Activated B cell treated with CpG ODN at 0.5 μM for 24 hours (primary cell): Measurements from ENCODE around the gene ECE2. TPM values are rescaled to one million over a fixed set of nuclear protein-coding genes. Genes with fewer than 3 reads are reported as not detected.

Source experiments
- ATAC-seq: fragments of 200-7000 bp; cut with Tn5 transposase; one replicate; pipeline ENCODE4 v1.10.0; 2021; ENCODE audit warnings: low read depth, mild to moderate bottlenecking, moderate library complexity
- CTCF ChIA-PET: fragments of 350-600 bp; sonication (Branson Sonifier 250); formaldehyde crosslinking; loops from one replicate; lab custom pipeline; 2021; ENCODE audit warnings: antibody characterized with exemption; lab: Charles Lee
- POLR2A ChIA-PET: fragments of 350-600 bp; sonication (Branson Sonifier 250); formaldehyde crosslinking; loops from one replicate; lab custom pipeline; 2021; ENCODE audit warnings: antibody characterized with exemption; lab: Charles Lee
- DNase-seq: peaks from one replicate; pipeline ENCODE4 v3.0.0; 2022
- H3K27ac Mint-ChIP-seq: one replicate; pipeline ENCODE4 v1.8.0; 2020; ENCODE audit warnings: mixed read lengths
- H3K27me3 Mint-ChIP-seq: one replicate; pipeline ENCODE4 v1.8.0; 2021; ENCODE audit warnings: mixed read lengths
- H3K36me3 Mint-ChIP-seq: one replicate; pipeline ENCODE4 v1.8.0; 2021; ENCODE audit warnings: low read depth, mixed read lengths
- H3K4me1 Mint-ChIP-seq: one replicate; pipeline ENCODE4 v1.8.0; 2021; ENCODE audit warnings: mixed read lengths
- H3K4me3 Mint-ChIP-seq: one replicate; pipeline ENCODE4 v1.8.0; 2020; ENCODE audit warnings: mild to moderate bottlenecking, mixed read lengths
- H3K9me3 Mint-ChIP-seq: one replicate; pipeline ENCODE4 v1.8.0; 2020; ENCODE audit warnings: mixed read lengths
- intact Hi-C: fragments of 100-400 bp; cut with micrococcal nuclease; formaldehyde crosslinking; loops from one replicate; pipeline ENCODE4 v1.15.1; 2024
- total RNA-seq: library from RNA; stranded (reverse); gene quantifications from 2 replicates; pipeline ENCODE4 v1.2.3, GENCODE V29; 2022
- TF ChIP-seq, protein P1 (sequence below): fragments of 200-600 bp; IDR thresholded peaks from one replicate; pipeline ENCODE4 v1.8.0; 2022; ENCODE audit warnings: antibody characterized with exemption, mild to moderate bottlenecking

The ECE2 gene
- not detected in 2 replicates for total RNA-seq

DNA sequence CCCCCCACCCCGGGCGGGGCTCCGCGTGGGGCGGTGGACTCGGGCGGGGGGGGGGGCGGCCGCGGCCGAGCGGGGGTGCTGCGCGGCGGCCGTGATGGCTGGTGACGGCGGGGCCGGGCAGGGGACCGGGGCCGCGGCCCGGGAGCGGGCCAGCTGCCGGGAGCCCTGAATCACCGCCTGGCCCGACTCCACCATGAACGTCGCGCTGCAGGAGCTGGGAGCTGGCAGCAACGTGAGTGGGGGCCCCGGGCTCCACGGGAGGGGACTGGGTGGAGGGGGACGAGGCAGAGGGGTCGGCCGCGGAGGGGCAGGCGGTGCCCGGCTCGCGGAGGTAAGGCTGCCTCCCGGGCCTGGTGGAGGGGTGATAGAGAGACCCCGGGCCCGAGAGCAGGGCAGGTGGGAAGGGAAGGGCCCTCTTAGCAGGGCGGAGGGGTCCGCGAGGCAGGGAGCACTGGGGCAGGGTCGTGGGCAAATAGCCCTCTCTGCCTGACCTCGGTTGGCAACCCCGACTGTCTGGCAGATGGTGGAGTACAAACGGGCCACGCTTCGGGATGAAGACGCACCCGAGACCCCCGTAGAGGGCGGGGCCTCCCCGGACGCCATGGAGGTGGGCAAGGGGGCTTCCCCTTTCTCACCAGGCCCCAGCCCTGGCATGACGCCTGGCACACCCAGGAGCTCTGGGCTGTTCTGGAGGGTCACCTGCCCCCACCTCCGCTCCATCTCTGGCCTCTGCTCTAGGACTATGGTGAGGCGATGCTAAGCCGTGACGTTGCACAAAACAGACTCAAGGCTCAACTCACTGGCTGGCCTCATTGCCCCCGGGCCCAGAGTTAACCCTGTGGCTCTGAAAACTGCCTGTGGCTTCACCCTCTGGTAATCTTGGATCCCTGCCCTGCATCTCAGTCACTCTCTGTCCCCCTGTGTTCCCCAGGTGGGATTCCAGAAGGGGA lies at the start of gene ECE2:
Gene ECE2, plus strand, starts transcription at position 62 of the 950 bp plus-strand sequence. Its CDS starts 132 bp downstream, at position 194.
- ChIA-PET CTCF (no interaction called here), POLR2A (interaction anchor here (0.5 to 0.6 kb wide), 2 partner anchors 10 to 239 kb away, joined by 4 to 5 read pairs; no protein-coding TSS in a partner anchor)
- intact Hi-C loops = no loop called here
- DNase-seq (no peak), ATAC-seq (no peak)
- Mint-ChIP-seq H3K27me3 (peaks cover 42% of the 10 kb centered on the region), H3K36me3 (no peaks in the 10 kb centered on the region), H3K4me1 (peaks cover 3% of the 10 kb centered on the region), H3K27ac (no peak within 1 kb of the TSS), H3K4me3 (no peak within 1 kb of the TSS), H3K9me3 (no peaks in the 10 kb centered on the region)
- TF ChIP-seq, protein P1, sequence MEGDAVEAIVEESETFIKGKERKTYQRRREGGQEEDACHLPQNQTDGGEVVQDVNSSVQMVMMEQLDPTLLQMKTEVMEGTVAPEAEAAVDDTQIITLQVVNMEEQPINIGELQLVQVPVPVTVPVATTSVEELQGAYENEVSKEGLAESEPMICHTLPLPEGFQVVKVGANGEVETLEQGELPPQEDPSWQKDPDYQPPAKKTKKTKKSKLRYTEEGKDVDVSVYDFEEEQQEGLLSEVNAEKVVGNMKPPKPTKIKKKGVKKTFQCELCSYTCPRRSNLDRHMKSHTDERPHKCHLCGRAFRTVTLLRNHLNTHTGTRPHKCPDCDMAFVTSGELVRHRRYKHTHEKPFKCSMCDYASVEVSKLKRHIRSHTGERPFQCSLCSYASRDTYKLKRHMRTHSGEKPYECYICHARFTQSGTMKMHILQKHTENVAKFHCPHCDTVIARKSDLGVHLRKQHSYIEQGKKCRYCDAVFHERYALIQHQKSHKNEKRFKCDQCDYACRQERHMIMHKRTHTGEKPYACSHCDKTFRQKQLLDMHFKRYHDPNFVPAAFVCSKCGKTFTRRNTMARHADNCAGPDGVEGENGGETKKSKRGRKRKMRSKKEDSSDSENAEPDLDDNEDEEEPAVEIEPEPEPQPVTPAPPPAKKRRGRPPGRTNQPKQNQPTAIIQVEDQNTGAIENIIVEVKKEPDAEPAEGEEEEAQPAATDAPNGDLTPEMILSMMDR = no peak

DNA sequence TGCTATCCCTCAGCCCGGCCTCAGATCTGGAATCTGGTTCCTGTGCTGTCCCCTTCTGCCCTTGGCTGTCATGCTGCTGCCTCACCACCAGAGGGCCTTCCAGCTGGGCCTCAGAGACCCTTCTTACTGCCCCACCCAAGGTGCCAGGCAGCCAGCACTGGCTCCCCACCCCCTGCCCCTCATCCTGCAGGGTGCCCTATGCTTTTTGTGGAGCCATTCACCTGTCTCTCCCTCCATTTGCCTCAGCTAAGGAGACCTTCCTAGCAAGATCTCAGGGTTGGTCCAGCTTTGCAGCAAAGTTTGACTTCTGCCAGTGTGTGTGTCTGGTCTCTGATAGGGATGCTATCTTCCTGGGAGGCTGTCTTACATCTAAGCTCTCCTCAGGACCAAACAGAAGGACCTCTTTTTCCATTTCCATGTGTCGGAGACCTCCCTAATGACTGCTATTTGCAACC lies 48.3 kb upstream of the ECE2 start:
- Mint-ChIP-seq H3K4me3 (peak overlapping the region; percentile 24), H3K9me3 (no peaks in the 10 kb centered on the region), H3K27me3 (peaks cover 43% of the 10 kb centered on the region), H3K36me3 (no peaks in the 10 kb centered on the region), H3K4me1 (peaks cover 15% of the 10 kb centered on the region), H3K27ac (no peak overlapping the region)
- peak; percentile 35 for ATAC-seq
- intact Hi-C loops = loop anchor here (1.0 to 5.0 kb wide), 5 partner anchors 23 to 315 kb away; partner anchors contain the start of gene CAMK2N2
- DNase-seq = no peak
- TF ChIP-seq, protein P1 = no peak
- ChIA-PET POLR2A (no interaction called here), CTCF (interaction anchor here (0.8 to 3.0 kb wide), 13 partner anchors 9 to 332 kb away, joined by 3 to 17 read pairs (median 7); partner anchors contain the start of genes CAMK2N2 and EEF1AKMT4)

DNA sequence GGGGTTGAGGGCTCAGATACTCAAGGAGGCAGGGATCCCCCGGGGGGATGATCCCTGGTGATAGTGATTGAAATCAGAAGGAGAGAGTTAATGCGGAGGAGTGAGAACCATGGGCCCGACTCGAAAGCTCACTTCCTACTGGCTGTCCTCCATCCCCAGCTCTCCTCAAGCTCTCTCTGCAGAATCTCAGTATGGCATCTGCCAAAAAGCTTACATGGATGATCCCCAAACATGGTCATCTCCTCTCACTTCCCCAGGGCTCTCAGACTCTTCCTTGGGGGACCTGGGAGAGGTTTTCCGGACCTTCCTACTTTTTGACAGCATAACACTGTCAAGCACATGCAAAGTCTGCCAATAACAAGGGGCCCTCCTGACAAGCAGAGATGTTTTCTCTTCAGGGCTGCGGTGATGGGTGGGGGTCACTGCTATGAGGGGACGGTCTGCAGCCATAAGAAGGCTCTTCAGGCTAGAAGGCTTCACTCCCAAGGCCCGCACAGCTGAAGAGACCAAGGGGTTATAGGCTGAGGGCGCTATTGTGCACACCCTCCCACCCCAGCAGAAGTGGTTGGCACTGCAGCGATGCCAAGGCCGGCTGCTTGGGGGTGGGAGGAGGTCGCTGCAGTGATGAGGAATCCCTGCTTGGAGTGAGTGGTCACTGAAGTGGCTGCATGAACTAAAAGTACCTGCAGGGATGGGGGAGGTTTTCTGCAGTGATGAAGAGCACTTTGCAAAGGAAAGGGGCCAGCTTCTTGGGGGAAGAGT lies 47.3 kb upstream of the ECE2 start:
- H3K4me1 Mint-ChIP-seq = peaks cover 15% of the 10 kb centered on the region
- CTCF ChIA-PET = interaction anchor here (0.6 to 3.0 kb wide), 12 partner anchors 9 to 285 kb away, joined by 3 to 17 read pairs (median 8); partner anchors contain the start of genes CAMK2N2 and EEF1AKMT4
- DNase-seq (no peak), ATAC-seq (no peak)
- intact Hi-C loops = loop anchor here (1.0 to 5.0 kb wide), 7 partner anchors 34 to 314 kb away; partner anchors contain the start of genes AP2M1, CAMK2N2, EIF2B5 and PSMD2
- H3K4me3 Mint-ChIP-seq = peak overlapping the region; percentile 77
- TF ChIP-seq, protein P1 = no peak
- H3K36me3 Mint-ChIP-seq = no peaks in the 10 kb centered on the region
- POLR2A ChIA-PET = interaction anchor here (0.6 to 1.0 kb wide), 2 partner anchors 21 to 109 kb away, joined by 3 to 5 read pairs; partner anchors contain the start of gene EEF1AKMT4
- H3K9me3 Mint-ChIP-seq = no peaks in the 10 kb centered on the region
- H3K27me3 Mint-ChIP-seq = peaks cover 48% of the 10 kb centered on the region
- H3K27ac Mint-ChIP-seq = no peak overlapping the region

DNA sequence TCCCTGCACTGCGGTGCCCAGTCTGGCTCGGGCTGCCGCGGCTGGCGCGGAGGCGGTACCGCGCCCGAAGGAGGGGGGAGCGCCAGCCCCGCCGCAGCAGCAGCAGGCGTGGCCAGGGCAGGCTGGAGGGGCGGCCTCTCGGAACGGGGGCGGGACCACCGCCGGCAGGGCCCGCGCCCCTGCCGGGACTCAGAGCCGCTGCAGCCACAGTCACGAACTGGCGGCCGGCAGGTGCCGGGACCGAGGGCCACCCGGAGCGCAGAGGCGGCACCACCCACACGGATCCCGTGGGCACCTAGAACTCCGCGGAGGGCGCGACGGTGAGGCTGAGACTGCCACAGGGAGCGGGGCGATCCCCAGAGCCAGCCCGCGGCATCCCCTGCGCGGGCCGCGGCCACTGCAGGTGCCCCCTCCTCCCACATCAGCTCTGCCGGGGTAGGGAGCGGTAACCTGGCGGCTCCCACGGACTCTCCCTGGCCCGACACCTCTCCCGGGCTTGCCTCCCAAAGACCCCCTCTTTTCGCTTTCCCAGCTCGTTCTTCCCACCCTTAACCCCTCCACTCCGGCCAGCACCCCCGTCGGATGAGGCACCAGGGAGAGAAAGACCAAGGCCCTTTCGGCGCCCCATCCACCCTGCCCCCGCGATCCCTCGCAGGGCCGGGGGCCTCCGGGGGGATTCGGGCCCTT lies 46.3 kb upstream of the ECE2 start, which contains the start of gene VWA5B2:
Gene VWA5B2, plus strand, starts transcription at position 192 of the 687 bp plus-strand sequence. CDS start 944 bp downstream, outside the sequence.
- Mint-ChIP-seq H3K27ac (no peak within 1 kb of the TSS), H3K4me1 (peaks cover 15% of the 10 kb centered on the region), H3K36me3 (no peaks in the 10 kb centered on the region), H3K4me3 (peak within 1 kb of the TSS; percentile 77), H3K27me3 (peaks cover 45% of the 10 kb centered on the region), H3K9me3 (no peaks in the 10 kb centered on the region)
- CTCF ChIA-PET = no interaction called here
- intact Hi-C loops = loop anchor here (1.0 to 5.0 kb wide), 7 partner anchors 33 to 313 kb away; partner anchors contain the start of genes AP2M1, CAMK2N2, EIF2B5 and PSMD2
- TF ChIP-seq, protein P1 = no peak
- peak; percentile 79 for DNase-seq
- POLR2A ChIA-PET = interaction anchor here (1.0 kb wide), 1 partner anchor 20 kb away, joined by 3 read pairs; the partner anchor contains the start of gene EEF1AKMT4
- peak; percentile 97 for ATAC-seq
